OCI-LY3 (cell line): ENCODE measurements around the gene RABL2B.
"Not testable (repeated sequence)": the region's sequence is repeated elsewhere in the genome, so short reads cannot be mapped to it uniquely, and the experiment has no call there.

ENCODE experiments used
- EZH2phosphoT487 ChIP-seq: fragments of 200-600 bp; shearing (Covaris generic); IDR thresholded peaks from 2 replicates; pipeline ENCODE4 v1.6.1; 2018; ENCODE audit warnings: antibody characterized with exemption, mixed run types, low read depth
- TF ChIP-seq, protein P1 (sequence below): fragments of 200-600, 300-600 bp; sonication (generic); IDR thresholded peaks from 2 replicates; pipeline ENCODE4 v1.5.1; 2014; ENCODE audit warnings: antibody characterized with exemption, low read length, low read depth

- TF ChIP-seq, protein P1, sequence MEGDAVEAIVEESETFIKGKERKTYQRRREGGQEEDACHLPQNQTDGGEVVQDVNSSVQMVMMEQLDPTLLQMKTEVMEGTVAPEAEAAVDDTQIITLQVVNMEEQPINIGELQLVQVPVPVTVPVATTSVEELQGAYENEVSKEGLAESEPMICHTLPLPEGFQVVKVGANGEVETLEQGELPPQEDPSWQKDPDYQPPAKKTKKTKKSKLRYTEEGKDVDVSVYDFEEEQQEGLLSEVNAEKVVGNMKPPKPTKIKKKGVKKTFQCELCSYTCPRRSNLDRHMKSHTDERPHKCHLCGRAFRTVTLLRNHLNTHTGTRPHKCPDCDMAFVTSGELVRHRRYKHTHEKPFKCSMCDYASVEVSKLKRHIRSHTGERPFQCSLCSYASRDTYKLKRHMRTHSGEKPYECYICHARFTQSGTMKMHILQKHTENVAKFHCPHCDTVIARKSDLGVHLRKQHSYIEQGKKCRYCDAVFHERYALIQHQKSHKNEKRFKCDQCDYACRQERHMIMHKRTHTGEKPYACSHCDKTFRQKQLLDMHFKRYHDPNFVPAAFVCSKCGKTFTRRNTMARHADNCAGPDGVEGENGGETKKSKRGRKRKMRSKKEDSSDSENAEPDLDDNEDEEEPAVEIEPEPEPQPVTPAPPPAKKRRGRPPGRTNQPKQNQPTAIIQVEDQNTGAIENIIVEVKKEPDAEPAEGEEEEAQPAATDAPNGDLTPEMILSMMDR, result not testable (repeated sequence)
- TF ChIP-seq EZH2phosphoT487, result not testable (repeated sequence)
These were observed 27.0 kb downstream of the RABL2B start for GRCh38 chr22:50756406-50756805.
